Panc1 (cell line): ENCODE measurements around the gene MTHFSD. TPM values are rescaled to one million over a fixed set of nuclear protein-coding genes. Genes with fewer than 3 reads are reported as not detected.

ENCODE experiments used
- ATAC-seq: fragments of 200-7000 bp; cut with Tn5 transposase; 2 replicates; pipeline ENCODE4 v1.9.1; 2020; ENCODE audit warnings: mild to moderate bottlenecking, moderate library complexity
- Bru-seq: library from RNA; stranded (reverse); fragments of 400-500 nt; gene quantifications from one replicate; lab custom pipeline; 2021; lab: Mats Ljungman, UMichigan
- BruChase-seq, 2 experiments: library from RNA; stranded (reverse); fragments of 400-500 nt; gene quantifications; one replicate each; lab custom pipeline; 2021; lab: Mats Ljungman, UMichigan
- BruUV-seq: library from RNA; stranded (reverse); fragments of 400-500 nt; replicated peaks from 2 replicates; lab custom pipeline; 2021; lab: Mats Ljungman, UMichigan
- CTCF ChIA-PET: fragments of 300-600 bp; sonication (Branson Sonifier 250); formaldehyde crosslinking; loops from one replicate; lab custom pipeline; 2022; ENCODE audit warnings: antibody characterized with exemption; lab: Charles Lee
- POLR2A ChIA-PET: fragments of 300-600 bp; sonication (Branson Sonifier 250); formaldehyde crosslinking; loops from one replicate; lab custom pipeline; 2022; ENCODE audit warnings: antibody characterized with exemption; lab: Charles Lee
- DNase-seq: peaks from one replicate; pipeline ENCODE4 v3.0.0-alpha.2; 2010; ENCODE audit warnings: low read depth, low spot score
- H3K27ac ChIP-seq: 2 replicates; pipeline ENCODE4 v1.5.1; 2011; ENCODE audit warnings: mild to moderate bottlenecking, low read length, inconsistent platforms
- H3K27me3 ChIP-seq: fragments of 200-500 bp; sonication (Bioruptor generic); 2 replicates; pipeline ENCODE4 v1.6.0; 2014; ENCODE audit warnings: low read length, inconsistent platforms; ENCODE audit not compliant: control insufficient read depth, insufficient read depth
- H3K36me3 ChIP-seq: fragments of 200-500 bp; sonication (Bioruptor generic); 2 replicates; pipeline ENCODE4 v1.5.1; 2014; ENCODE audit warnings: inconsistent platforms, mild to moderate bottlenecking, low read length, moderate library complexity; ENCODE audit not compliant: control insufficient read depth, insufficient read depth
- H3K4me1 ChIP-seq: 2 replicates; pipeline ENCODE4 v1.5.1; 2011; ENCODE audit warnings: inconsistent platforms, mild to moderate bottlenecking, low read length, moderate library complexity; ENCODE audit not compliant: control insufficient read depth, insufficient read depth
- H3K4me3 ChIP-seq, 2 experiments: 2 replicates each; pipeline ENCODE4 v1.5.1; 2011 to 2012; ENCODE audit warnings: low read depth in 2 of 2, low read length in 2 of 2, mild to moderate bottlenecking in 2 of 2, inconsistent platforms in 1 of 2, moderate library complexity in 1 of 2
- H3K9me3 ChIP-seq: fragments of 200-500 bp; sonication (Bioruptor generic); 2 replicates; pipeline ENCODE4 v1.5.1; 2014; ENCODE audit warnings: low read depth, mild to moderate bottlenecking, inconsistent platforms, low read length, moderate library complexity; ENCODE audit not compliant: control insufficient read depth, insufficient read depth
- CTCF ChIP-seq: fragments of 450-650 bp; IDR thresholded peaks from 2 replicates; pipeline ENCODE4 v1.5.1; 2017; ENCODE audit warnings: mild to moderate bottlenecking
- POLR2AphosphoS5 ChIP-seq: IDR thresholded peaks from 2 replicates; pipeline ENCODE4 v1.6.1; 2012; ENCODE audit warnings: mild to moderate bottlenecking, low read depth, low read length, moderate library complexity
- REST ChIP-seq, 2 experiments: IDR thresholded peaks; 2 replicates each; pipeline ENCODE4 v1.6.1; 2011 to 2012; ENCODE audit warnings: low read depth in 2 of 2, control low read depth in 1 of 2, low read length in 1 of 2, mild to moderate bottlenecking in 1 of 2, moderate library complexity in 1 of 2; ENCODE audit not compliant: insufficient read depth in 1 of 2
- SIN3A ChIP-seq: IDR thresholded peaks from 2 replicates; pipeline ENCODE4 v1.6.1; 2012; ENCODE audit warnings: low read depth, mild to moderate bottlenecking, low read length, moderate library complexity, borderline replicate concordance; ENCODE audit not compliant: insufficient read depth
- TCF7L2 ChIP-seq: IDR thresholded peaks from 2 replicates; pipeline ENCODE4 v1.6.1; 2011; ENCODE audit warnings: mild to moderate bottlenecking, low read depth, low read length, inconsistent platforms
- in situ Hi-C: cut with HindIII; loops from 2 replicates; pipeline ENCODE4 v1.10.0; 2016; ENCODE audit warnings: low sequenced_read_pairs, low pct_unique_long_range_greater_than_20kb
- intact Hi-C: fragments of 100-400 bp; cut with micrococcal nuclease; formaldehyde crosslinking; loops from one replicate; pipeline ENCODE4 v1.10.0; 2022; ENCODE audit not compliant: unreplicated experiment
- long read RNA-seq: library from polyadenylated mRNA; unstranded; transcript quantifications from one replicate; pipeline ENCODE4 v2.0.0, GENCODE V29; 2021; ENCODE audit not compliant: unreplicated experiment
- polyA plus RNA-seq: library from polyadenylated mRNA; unstranded; fragments of >200 nt; gene quantifications from one replicate; pipeline ENCODE4 v1.2.1, GENCODE V29; 2012; ENCODE audit warnings: missing spikeins; ENCODE audit not compliant: insufficient read length
- total RNA-seq: library from RNA; stranded (reverse); gene quantifications from one replicate; pipeline ENCODE4 v1.2.1, GENCODE V29; 2021; ENCODE audit not compliant: unreplicated experiment

MTHFSD gene
- 16.5 TPM for total RNA-seq
- 9.5 TPM for polyA plus RNA-seq
- percentile 59 among the genes with signal in this experiment for Bru-seq, nascent RNA
- percentile 65 among the genes with signal in this experiment for BruChase-seq, experiment 1, labeled RNA remaining after a 2-hour chase
- percentile 55 among the genes with signal in this experiment for BruChase-seq, experiment 2, labeled RNA remaining after a 6-hour chase
- long read RNA-seq, partial matches to known transcripts, result 2 of 17 reads
- long read RNA-seq, other reads (novel, unspliced or antisense), result 1 of 17 reads

GRCh38 chr16:86554917-86555703 is at the start of gene MTHFSD:
Gene MTHFSD, minus strand, starts transcription at chr16:86555235. Its CDS starts 51 bp downstream, at chr16:86555184.
- BruUV-seq, result no TSS peak
- Histone ChIP-seq H3K27ac (peak within 1 kb of the TSS; percentile 90), H3K27me3 (no peaks in the 10 kb centered on the region), H3K9me3 (no peaks in the 10 kb centered on the region), H3K4me1 (peaks cover 6% of the 10 kb centered on the region), H3K4me3 (peak within 1 kb of the TSS; percentile 87 to 89), H3K36me3 (peaks cover 8% of the 10 kb centered on the region)
- CTCF ChIA-PET, result no interaction called here
- DNase-seq (no peak), ATAC-seq (peak; percentile 97)
- POLR2A ChIA-PET, result no interaction called here
- no peak for TF ChIP-seq SIN3A
- peak; percentile 83 for TF ChIP-seq POLR2AphosphoS5
- intact Hi-C loops, result no loop called here
- in situ Hi-C loops, result no loop called here

DNA sequence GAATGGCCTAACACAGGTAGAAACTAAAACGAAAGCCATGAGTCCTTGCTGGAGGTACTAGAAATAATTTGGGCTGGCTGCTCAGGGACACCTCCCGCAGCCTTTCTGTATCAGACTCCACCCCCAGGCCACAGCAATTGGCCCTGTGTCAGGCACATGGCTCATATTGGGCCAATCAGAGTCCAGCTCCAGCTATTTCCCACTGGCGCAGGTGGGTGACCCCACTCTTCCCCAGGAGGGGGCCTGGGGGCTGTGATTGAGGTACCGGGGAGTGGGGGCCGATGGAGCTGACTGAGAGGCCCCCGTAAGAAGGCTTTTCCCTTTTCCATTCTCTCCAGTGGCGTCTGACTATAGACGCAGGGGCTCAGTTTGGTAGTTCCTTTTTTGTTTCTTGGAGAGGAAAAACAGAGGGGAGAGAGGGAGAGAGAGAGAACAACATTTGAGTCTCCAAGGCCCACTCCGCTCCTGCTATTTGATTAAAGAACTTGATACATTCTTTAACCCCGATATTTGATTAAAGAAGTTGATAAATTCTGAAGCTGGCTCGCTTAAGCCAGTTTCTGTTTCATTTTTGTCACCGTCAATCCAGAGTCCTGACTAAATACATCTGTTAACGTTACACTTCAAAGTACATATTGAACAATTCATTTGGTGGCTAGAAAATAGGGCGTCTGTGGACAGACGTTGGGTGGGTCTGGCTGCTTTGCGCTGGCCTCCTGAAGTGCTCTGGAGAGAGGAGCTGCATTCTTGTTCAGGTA is 49.6 kb upstream of the MTHFSD start:
- ATAC-seq (no peak), DNase-seq (no peak)
- Histone ChIP-seq H3K36me3 (no peaks in the 10 kb centered on the region), H3K27me3 (no peaks in the 10 kb centered on the region), H3K27ac (no peak overlapping the region), H3K4me3 (no peak overlapping the region), H3K9me3 (no peaks in the 10 kb centered on the region), H3K4me1 (no peaks in the 10 kb centered on the region; the same call in 1 of the 2 replicates)
- intact Hi-C loops (no loop called here), in situ Hi-C loops (no loop called here)
- no TSS peak for BruUV-seq
- CTCF ChIA-PET, result interaction anchor here (0.9 kb wide), 1 partner anchor 9 kb away, joined by 12 read pairs; no protein-coding TSS in a partner anchor
- POLR2A ChIA-PET, result no interaction called here
- TF ChIP-seq TCF7L2 (no peak), SIN3A (no peak), POLR2AphosphoS5 (no peak), CTCF (no peak), REST (IDR thresholded peaks at IDR 0.05; ENCODE audit: insufficient read depth in 1 of 2, low read depth in 2 of 2, low read length in 1 of 2) (no peak)
